HepG2 (cell line): ENCODE data around the gene RAC3. TPM values are rescaled to one million over a fixed set of nuclear protein-coding genes. Genes with fewer than 3 reads are reported as not detected.

ENCODE experiments used
- DR1 ChIP-seq: sonication (generic); formaldehyde crosslinking; IDR thresholded peaks from 2 replicates; pipeline ENCODE4 v1.8.0; 2021; ENCODE audit warnings: mild to moderate bottlenecking, missing genetic modification reagents, inconsistent platforms
- EED ChIP-seq: sonication (generic); formaldehyde crosslinking; IDR thresholded peaks from 2 replicates; pipeline ENCODE4 v1.5.0; 2020; ENCODE audit warnings: mild to moderate bottlenecking, missing genetic modification reagents
- GTF2F1 ChIP-seq: fragments of 150-350 bp; IDR thresholded peaks from 2 replicates; pipeline ENCODE4 v1.6.1; 2014; ENCODE audit warnings: low read length
- JUN ChIP-seq: sonication (generic); formaldehyde crosslinking; IDR thresholded peaks from 2 replicates; pipeline ENCODE4 v1.4.0; 2020; ENCODE audit warnings: mild to moderate bottlenecking, missing genetic modification reagents
- KDM2A ChIP-seq: sonication (generic); formaldehyde crosslinking; IDR thresholded peaks from 2 replicates; pipeline ENCODE4 v1.4.0; 2020; ENCODE audit warnings: low read depth, missing genetic modification reagents, borderline replicate concordance
- KDM5B ChIP-seq: sonication (generic); formaldehyde crosslinking; IDR thresholded peaks from 2 replicates; pipeline ENCODE4 v1.4.0; 2020; ENCODE audit warnings: missing genetic modification reagents, mild to moderate bottlenecking, borderline replicate concordance
- PBX2 ChIP-seq: IDR thresholded peaks from 2 replicates; pipeline ENCODE4 v1.6.1; 2016; ENCODE audit warnings: control low read depth
- RBFOX2 ChIP-seq: fragments of 200-400 bp; formaldehyde crosslinking; IDR thresholded peaks from 2 replicates; pipeline ENCODE4 v1.6.1; 2017; ENCODE audit warnings: low read depth, mild to moderate bottlenecking, low read length
- SALL2 ChIP-seq: sonication (generic); formaldehyde crosslinking; IDR thresholded peaks from 2 replicates; pipeline ENCODE4 v1.8.1; 2023; ENCODE audit warnings: mild to moderate bottlenecking, missing genetic modification reagents, inconsistent platforms
- TSC22D2 ChIP-seq: sonication (generic); formaldehyde crosslinking; IDR thresholded peaks from 2 replicates; pipeline ENCODE4 v1.5.1; 2020; ENCODE audit warnings: missing genetic modification reagents, mild to moderate bottlenecking, borderline replicate concordance
- ZBTB7B ChIP-seq: sonication (generic); formaldehyde crosslinking; IDR thresholded peaks from 2 replicates; pipeline ENCODE4 v1.4.0; 2020; ENCODE audit warnings: missing genetic modification reagents
- ZMAT3 ChIP-seq: sonication (generic); formaldehyde crosslinking; conservative IDR thresholded peaks from 2 replicates; pipeline ENCODE4 v1.7.0; 2021; ENCODE audit warnings: missing genetic modification reagents
- ZNF326 ChIP-seq: sonication (generic); formaldehyde crosslinking; IDR thresholded peaks from 2 replicates; pipeline ENCODE4 v1.4.0; 2020; ENCODE audit warnings: missing genetic modification reagents, borderline replicate concordance
- ZNF33B ChIP-seq: sonication (generic); formaldehyde crosslinking; IDR thresholded peaks from 2 replicates; pipeline ENCODE4 v1.5.1; 2020; ENCODE audit warnings: mild to moderate bottlenecking, missing genetic modification reagents
- polyA plus RNA-seq, 8 experiments: library from polyadenylated mRNA; depleted of rRNA in 3 of 8; stranded (reverse) in 7 of 8; unstranded in 1 of 8; fragments of >200 nt; fragmentation: Illumina TruSeq in 4 of 8; extraction: Trizol in 4 of 8; gene quantifications; 2 replicates each; pipeline versions ENCODE4 v1.2.1 to v1.2.3, GENCODE V29; 2011 to 2016; ENCODE audit warnings: low read depth in 4 of 8, missing spikeins in 1 of 8, mixed read lengths in 1 of 8; ENCODE audit not compliant: insufficient read depth in 1 of 8
- total RNA-seq, 5 experiments: library from RNA; depleted of rRNA; stranded (reverse); fragments of >200 nt; fragmentation: Illumina TruSeq; extraction: Trizol; gene quantifications; 2 replicates each; pipeline ENCODE4 v1.2.3, GENCODE V29; 2016; ENCODE audit warnings: low read depth in 1 of 5
- TF ChIP-seq, protein P1 (sequence below): sonication (generic); IDR thresholded peaks from 2 replicates; pipeline ENCODE4 v1.6.1; 2016; ENCODE audit warnings: low read depth, borderline replicate concordance
- TF ChIP-seq, protein P2 (sequence below): IDR thresholded peaks from 2 replicates; pipeline ENCODE4 v1.6.1; 2016; ENCODE audit warnings: low read depth, missing genetic modification reagents, missing compliant biosample characterization
- TF ChIP-seq, protein P3 (sequence below): sonication (generic); formaldehyde crosslinking; IDR thresholded peaks from 2 replicates; pipeline ENCODE4 v1.4.0; 2020; ENCODE audit warnings: missing genetic modification reagents, borderline replicate concordance

Gene RAC3
- total and polyA plus RNA-seq, 2 of the 13 experiments (the other 11 are each of a cell fraction or from before 2014, with no cell fraction given): 10.5 to 21.3 TPM

DNA sequence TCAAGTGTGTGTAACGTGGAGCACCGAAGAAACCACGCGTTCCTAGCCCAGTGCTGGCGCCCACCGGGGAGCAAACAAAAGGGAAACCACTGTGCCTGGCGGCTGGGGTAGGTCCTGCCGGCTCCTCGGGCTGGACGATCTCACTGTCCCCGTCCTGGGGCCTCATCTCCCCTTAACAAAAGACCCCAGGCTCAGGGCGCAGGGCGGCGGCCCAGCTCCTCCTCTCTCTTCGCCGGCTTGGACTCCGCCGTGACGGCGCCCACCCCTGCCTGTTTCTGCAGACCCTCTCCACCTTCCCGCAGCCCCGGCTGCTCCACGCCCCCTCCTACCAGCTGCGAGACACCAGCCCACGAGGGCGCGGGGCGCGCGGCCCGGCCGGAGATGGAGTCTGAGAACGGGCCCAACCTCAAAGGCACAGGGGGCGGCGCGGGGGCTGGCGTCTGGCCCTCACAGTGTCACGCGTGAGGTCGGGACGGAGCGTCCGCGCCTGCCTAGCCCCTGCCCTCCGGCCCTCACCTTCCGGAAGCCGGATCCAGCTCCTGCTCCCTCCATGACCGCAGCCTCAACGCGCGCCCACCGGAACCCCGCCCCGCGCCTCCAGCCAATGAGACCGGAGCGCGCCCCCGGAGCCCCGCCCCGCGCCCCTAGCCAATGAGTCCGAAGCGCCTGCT lies 9.0 kb upstream of the RAC3 start, which contains the start of gene CENPX (continued):
- TF ChIP-seq ZMAT3 (CRISPR knock-in tag) (no peak; the same call in 1 of the 2 replicates), ZNF33B (no peak; the same call in 1 of the 2 replicates), SALL2 (CRISPR knock-in tag) (peak; percentile 82; the same call in 1 of the 2 replicates), ZBTB7B (0 out of 2 replicates have a peak, but pooled peaks have one; percentile 17), ZNF326 (CRISPR knock-in tag) (peak; percentile 67; the same call in 1 of the 2 replicates), RBFOX2 (peak; percentile 97), KDM5B (peak; percentile 93), EED (CRISPR knock-in tag) (peak; percentile 62; the same call in 1 of the 2 replicates), JUN (CRISPR knock-in tag) (peak; percentile 68), TSC22D2 (CRISPR knock-in tag) (no peak), GTF2F1 (no peak), KDM2A (CRISPR knock-in tag) (peak; percentile 28; the same call in 1 of the 2 replicates), DR1 (CRISPR knock-in tag) (peak; percentile 36; the same call in 1 of the 2 replicates), PBX2 (CRISPR knock-in tag) (no peak)
- TF ChIP-seq, protein P1, sequence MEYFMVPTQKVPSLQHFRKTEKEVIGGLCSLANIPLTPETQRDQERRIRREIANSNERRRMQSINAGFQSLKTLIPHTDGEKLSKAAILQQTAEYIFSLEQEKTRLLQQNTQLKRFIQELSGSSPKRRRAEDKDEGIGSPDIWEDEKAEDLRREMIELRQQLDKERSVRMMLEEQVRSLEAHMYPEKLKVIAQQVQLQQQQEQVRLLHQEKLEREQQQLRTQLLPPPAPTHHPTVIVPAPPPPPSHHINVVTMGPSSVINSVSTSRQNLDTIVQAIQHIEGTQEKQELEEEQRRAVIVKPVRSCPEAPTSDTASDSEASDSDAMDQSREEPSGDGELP: peak; percentile 58; the same call in 1 of the 2 replicates
- TF ChIP-seq, protein P2, sequence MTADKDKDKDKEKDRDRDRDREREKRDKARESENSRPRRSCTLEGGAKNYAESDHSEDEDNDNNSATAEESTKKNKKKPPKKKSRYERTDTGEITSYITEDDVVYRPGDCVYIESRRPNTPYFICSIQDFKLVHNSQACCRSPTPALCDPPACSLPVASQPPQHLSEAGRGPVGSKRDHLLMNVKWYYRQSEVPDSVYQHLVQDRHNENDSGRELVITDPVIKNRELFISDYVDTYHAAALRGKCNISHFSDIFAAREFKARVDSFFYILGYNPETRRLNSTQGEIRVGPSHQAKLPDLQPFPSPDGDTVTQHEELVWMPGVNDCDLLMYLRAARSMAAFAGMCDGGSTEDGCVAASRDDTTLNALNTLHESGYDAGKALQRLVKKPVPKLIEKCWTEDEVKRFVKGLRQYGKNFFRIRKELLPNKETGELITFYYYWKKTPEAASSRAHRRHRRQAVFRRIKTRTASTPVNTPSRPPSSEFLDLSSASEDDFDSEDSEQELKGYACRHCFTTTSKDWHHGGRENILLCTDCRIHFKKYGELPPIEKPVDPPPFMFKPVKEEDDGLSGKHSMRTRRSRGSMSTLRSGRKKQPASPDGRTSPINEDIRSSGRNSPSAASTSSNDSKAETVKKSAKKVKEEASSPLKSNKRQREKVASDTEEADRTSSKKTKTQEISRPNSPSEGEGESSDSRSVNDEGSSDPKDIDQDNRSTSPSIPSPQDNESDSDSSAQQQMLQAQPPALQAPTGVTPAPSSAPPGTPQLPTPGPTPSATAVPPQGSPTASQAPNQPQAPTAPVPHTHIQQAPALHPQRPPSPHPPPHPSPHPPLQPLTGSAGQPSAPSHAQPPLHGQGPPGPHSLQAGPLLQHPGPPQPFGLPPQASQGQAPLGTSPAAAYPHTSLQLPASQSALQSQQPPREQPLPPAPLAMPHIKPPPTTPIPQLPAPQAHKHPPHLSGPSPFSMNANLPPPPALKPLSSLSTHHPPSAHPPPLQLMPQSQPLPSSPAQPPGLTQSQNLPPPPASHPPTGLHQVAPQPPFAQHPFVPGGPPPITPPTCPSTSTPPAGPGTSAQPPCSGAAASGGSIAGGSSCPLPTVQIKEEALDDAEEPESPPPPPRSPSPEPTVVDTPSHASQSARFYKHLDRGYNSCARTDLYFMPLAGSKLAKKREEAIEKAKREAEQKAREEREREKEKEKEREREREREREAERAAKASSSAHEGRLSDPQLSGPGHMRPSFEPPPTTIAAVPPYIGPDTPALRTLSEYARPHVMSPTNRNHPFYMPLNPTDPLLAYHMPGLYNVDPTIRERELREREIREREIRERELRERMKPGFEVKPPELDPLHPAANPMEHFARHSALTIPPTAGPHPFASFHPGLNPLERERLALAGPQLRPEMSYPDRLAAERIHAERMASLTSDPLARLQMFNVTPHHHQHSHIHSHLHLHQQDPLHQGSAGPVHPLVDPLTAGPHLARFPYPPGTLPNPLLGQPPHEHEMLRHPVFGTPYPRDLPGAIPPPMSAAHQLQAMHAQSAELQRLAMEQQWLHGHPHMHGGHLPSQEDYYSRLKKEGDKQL (CRISPR knock-in tag): no peak
- TF ChIP-seq, protein P3, sequence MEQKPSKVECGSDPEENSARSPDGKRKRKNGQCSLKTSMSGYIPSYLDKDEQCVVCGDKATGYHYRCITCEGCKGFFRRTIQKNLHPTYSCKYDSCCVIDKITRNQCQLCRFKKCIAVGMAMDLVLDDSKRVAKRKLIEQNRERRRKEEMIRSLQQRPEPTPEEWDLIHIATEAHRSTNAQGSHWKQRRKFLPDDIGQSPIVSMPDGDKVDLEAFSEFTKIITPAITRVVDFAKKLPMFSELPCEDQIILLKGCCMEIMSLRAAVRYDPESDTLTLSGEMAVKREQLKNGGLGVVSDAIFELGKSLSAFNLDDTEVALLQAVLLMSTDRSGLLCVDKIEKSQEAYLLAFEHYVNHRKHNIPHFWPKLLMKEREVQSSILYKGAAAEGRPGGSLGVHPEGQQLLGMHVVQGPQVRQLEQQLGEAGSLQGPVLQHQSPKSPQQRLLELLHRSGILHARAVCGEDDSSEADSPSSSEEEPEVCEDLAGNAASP (CRISPR knock-in tag): no peak; the same call in 1 of the 2 replicates
